Glutamatergic neuron (in vitro differentiated cells): ENCODE measurements around the gene ALDOC. TPM values are rescaled to one million over a fixed set of nuclear protein-coding genes. Genes with fewer than 3 reads are reported as not detected.
"Not testable (repeated sequence)": the region's sequence is repeated elsewhere in the genome, so short reads cannot be mapped to it uniquely, and the experiment has no call there.

ENCODE experiments used
- DNase-seq: peaks from one replicate; pipeline ENCODE4 v3.0.0; 2022
- H3K27ac Mint-ChIP-seq: one replicate; pipeline ENCODE4 v1.8.0; 2020; ENCODE audit warnings: mild to moderate bottlenecking, mixed read lengths, inconsistent platforms; ENCODE audit not compliant: unreplicated experiment
- H3K27me3 Mint-ChIP-seq: one replicate; pipeline ENCODE4 v1.8.0; 2020; ENCODE audit warnings: mild to moderate bottlenecking, moderate library complexity, mixed read lengths, inconsistent platforms; ENCODE audit not compliant: unreplicated experiment
- H3K36me3 Mint-ChIP-seq: one replicate; pipeline ENCODE4 v1.8.0; 2020; ENCODE audit warnings: mild to moderate bottlenecking, mixed read lengths, inconsistent platforms; ENCODE audit not compliant: unreplicated experiment
- H3K4me1 Mint-ChIP-seq: one replicate; pipeline ENCODE4 v1.8.0; 2020; ENCODE audit warnings: mild to moderate bottlenecking, low read depth, mixed read lengths, inconsistent platforms; ENCODE audit not compliant: unreplicated experiment
- H3K4me3 Mint-ChIP-seq: one replicate; pipeline ENCODE4 v1.8.0; 2020; ENCODE audit warnings: mild to moderate bottlenecking, mixed read lengths, inconsistent platforms; ENCODE audit not compliant: unreplicated experiment
- H3K9me3 Mint-ChIP-seq: one replicate; pipeline ENCODE4 v1.8.0; 2020; ENCODE audit warnings: mild to moderate bottlenecking, moderate library complexity, mixed read lengths, inconsistent platforms; ENCODE audit not compliant: unreplicated experiment
- total RNA-seq: library from RNA; stranded (reverse); fragmentation: NEBNext Ultra II Directional; extraction: Animal tissue kit (Norgen Biotek cat#: 25700); gene quantifications from one replicate; pipeline ENCODE4 v1.2.1, GENCODE V29; 2021; ENCODE audit not compliant: unreplicated experiment
- TF ChIP-seq, protein P1 (sequence below): fragments of 200-600 bp; sonication (generic); IDR thresholded peaks from one replicate; pipeline ENCODE4 v1.5.0; 2021; ENCODE audit not compliant: partially characterized antibody, unreplicated experiment

The ALDOC gene
- total RNA-seq, 1 donor from 2014 or later, result 50.9 TPM

DNA sequence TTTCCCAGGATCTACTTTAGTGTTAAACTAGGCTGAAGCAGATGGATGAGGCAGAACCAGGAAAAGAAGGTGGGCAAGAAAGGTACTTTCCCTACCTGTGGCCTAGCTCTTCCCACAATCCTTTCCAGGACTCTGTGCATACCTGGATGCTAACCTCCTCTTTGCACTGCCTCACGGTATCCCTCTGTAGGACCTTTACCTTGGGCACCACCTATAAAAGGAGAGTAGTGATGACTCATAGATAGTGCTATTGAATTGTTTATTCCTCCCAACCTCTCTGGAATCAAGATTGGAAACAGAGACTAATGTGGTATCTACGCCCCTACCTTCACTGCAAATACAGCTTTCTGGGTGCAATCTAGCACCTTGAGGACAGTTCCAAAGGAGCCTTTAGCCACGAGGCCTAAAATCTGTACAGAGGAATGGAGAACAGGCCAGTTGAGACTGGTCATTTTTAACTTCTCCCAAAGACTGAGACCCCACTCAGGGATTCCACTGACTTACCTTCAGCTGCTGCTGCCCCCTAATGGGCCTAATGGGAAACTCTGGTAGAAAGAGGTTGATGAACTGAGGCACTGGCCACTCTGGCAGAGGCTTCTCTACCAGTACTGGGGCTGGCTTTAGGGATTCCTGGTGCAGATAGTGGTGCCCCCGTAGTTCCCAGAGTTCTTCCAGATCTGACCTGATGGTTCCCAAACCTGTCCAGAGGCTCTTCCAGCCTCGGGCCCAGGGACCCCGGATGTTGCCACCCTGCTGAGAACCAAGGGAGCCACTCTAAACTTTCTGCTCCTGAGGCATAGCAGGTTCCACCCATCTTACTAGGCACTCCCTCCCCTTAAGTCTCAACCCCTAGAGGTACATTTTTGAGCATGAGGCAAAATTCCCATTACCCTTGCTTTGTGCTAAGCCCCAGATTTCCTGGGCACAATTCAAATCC is 36.5 kb upstream of the ALDOC start:
- peak; percentile 60 for DNase-seq
- Mint-ChIP-seq H3K36me3 (peaks cover 4% of the 10 kb centered on the region), H3K27me3 (peaks cover 3% of the 10 kb centered on the region), H3K9me3 (peaks cover 3% of the 10 kb centered on the region), H3K4me1 (peaks cover 3% of the 10 kb centered on the region), H3K27ac (peak overlapping the region; percentile 64), H3K4me3 (peak overlapping the region; percentile 30)
- TF ChIP-seq, protein P1, sequence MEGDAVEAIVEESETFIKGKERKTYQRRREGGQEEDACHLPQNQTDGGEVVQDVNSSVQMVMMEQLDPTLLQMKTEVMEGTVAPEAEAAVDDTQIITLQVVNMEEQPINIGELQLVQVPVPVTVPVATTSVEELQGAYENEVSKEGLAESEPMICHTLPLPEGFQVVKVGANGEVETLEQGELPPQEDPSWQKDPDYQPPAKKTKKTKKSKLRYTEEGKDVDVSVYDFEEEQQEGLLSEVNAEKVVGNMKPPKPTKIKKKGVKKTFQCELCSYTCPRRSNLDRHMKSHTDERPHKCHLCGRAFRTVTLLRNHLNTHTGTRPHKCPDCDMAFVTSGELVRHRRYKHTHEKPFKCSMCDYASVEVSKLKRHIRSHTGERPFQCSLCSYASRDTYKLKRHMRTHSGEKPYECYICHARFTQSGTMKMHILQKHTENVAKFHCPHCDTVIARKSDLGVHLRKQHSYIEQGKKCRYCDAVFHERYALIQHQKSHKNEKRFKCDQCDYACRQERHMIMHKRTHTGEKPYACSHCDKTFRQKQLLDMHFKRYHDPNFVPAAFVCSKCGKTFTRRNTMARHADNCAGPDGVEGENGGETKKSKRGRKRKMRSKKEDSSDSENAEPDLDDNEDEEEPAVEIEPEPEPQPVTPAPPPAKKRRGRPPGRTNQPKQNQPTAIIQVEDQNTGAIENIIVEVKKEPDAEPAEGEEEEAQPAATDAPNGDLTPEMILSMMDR, result peak; percentile 71

DNA sequence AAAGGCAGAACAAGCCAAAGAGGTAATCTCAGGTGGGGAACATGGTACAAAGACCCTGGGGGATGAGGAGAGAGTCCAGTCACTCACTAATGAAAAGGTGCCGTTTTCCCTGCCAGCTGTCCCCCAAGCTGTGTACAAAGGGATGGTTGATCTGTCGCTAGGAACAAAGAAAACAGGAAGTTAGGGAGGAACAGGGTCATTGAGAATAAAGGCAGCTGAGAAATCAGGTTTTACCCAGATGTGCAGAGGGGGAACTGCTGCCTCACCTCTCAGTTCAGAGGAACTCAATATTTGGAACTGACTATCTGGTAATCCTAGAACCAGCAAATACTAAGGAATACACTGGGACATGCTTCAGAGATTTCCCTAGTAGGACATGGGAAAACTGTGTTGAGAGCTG is 35.8 kb upstream of the ALDOC start:
- Mint-ChIP-seq H3K27ac (peak overlapping the region; percentile 64), H3K9me3 (peaks cover 3% of the 10 kb centered on the region), H3K4me1 (peaks cover 3% of the 10 kb centered on the region), H3K27me3 (peaks cover 3% of the 10 kb centered on the region), H3K36me3 (peaks cover 4% of the 10 kb centered on the region), H3K4me3 (no peak overlapping the region)
- DNase-seq, result no peak
- TF ChIP-seq, protein P1, result no peak

DNA sequence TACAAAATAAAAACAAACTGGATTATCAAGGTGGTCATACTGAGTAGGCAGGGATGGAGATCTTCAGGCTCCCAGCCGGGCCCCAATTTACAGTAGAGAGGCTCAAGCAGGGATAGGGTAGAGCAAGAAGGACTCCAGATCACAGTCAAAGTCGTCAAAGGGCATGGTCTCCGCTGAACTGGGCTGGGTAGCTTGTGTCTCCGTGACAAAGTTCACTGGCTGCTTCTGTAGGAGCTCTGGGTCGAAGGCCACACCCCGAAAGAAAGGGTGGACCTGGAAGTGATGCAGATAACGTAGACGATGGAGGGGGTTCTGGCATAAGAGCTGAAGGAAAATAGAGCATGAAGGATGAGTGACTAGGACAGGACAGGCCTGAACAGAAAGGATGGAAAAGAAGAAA is 33.7 kb upstream of the ALDOC start:
- Mint-ChIP-seq H3K4me3 (no peak overlapping the region), H3K27me3 (peaks cover 5% of the 10 kb centered on the region), H3K9me3 (peaks cover 2% of the 10 kb centered on the region), H3K27ac (no peak overlapping the region), H3K4me1 (peaks cover 3% of the 10 kb centered on the region), H3K36me3 (peaks cover 4% of the 10 kb centered on the region)
- DNase-seq, result no peak
- TF ChIP-seq, protein P1, result no peak

DNA sequence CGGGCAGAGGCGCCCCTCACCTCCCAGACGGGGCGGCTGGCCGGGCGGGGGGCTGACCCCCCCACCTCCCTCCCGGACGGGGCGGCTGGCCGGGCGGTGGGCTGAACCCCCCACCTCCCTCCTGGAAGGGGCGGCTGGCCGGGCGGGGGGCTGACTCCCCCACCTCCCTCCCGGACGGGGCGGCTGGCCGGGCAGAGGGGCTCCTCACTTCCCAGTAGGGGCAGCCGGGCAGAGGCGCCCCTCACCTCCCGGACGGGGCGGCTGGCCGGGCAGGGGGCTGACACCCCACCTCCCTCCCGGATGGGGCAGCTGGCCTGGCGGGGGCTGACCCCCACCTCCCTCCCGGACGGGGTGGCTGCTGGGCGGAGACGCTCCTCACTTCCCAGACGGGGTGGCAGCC is 27.3 kb upstream of the ALDOC start:
- H3K4me1 Mint-ChIP-seq, H3K9me3 Mint-ChIP-seq, H3K4me3 Mint-ChIP-seq, H3K27me3 Mint-ChIP-seq, H3K36me3 Mint-ChIP-seq, H3K27ac Mint-ChIP-seq: not testable (repeated sequence)
- DNase-seq, result peak; percentile 21

DNA sequence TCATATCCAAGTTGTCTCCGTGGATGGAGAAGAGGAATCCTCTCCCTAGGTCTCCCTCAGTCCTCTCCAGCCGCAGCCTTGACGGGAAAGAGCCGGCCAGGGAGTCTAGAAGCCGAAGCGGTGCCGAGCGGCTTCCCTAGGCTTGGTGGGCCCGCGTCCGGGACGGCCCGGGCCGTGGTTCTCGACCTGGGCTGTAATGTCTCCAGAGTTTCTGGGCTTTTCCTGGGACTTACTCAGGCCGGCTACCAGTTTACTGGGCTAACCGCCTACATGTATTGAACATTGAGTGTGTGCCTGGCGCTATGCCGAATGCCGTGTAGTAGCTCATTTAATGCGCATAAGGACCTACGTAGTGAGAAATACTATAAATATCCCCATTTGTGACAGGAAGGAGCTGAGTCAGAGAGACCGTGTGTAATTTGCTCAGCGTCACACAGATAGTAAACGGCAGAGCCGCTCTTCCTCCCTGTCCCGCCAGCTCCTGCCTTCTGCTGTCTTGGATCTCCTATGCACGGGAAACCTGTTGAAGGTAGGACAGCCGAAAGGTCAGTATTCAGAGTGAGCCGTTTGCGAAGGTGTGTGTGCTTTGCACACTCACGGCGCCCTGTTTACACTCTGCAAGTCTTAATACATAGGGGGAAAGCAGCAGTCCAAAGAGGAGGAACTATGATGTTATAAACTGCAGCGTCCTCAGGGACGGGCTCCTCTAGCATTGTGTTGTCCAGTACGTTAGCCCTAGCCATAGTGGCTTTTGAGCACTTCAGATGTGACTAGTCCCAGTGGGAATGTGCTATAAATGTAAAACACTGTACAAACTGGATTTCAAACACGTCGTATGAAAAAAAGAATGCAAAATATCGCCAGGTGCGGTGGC is 22.9 kb upstream of the ALDOC start:
- peaks cover 2% of the 10 kb centered on the region for H3K27me3 Mint-ChIP-seq
- H3K9me3 Mint-ChIP-seq, result peaks cover 3% of the 10 kb centered on the region
- H3K36me3 Mint-ChIP-seq, result no peaks in the 10 kb centered on the region
- TF ChIP-seq, protein P1, result no peak
- H3K27ac Mint-ChIP-seq, result peak overlapping the region; percentile 90
- H3K4me3 Mint-ChIP-seq, result peak overlapping the region; percentile 94
- peaks cover 9% of the 10 kb centered on the region for H3K4me1 Mint-ChIP-seq
- no peak for DNase-seq
